GM21786 (cell line): ENCODE measurements around the gene RIC8A.
"Not testable (repeated sequence)": the region's sequence is repeated elsewhere in the genome, so short reads cannot be mapped to it uniquely, and the experiment has no call there.

Experiments
- ATAC-seq: cut with Tn5 transposase; IDR thresholded peaks from one replicate; pipeline ENCODE4 v1.9.1; 2021; ENCODE audit not compliant: unreplicated experiment

RIC8A gene

DNA sequence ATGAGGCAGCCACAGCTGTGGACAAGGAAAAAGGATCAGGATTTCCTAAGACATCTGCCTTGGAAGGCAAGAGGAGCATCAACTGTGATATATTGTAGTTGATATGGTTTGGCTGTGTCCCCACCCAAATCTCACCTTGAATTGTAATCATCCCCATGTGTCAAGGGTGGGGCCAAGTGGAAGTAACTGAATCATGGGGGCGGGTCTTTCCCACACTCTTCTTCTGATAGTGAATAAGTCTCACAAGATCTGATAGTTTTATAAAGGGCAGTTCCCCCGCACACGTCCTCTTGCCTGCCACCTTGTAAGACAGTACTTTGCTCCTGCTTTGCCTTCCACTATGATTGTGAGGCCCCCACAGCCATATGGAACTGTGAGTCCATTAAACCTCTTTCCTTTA, 10.2 kb downstream of the RIC8A start:
- no peak for ATAC-seq

DNA sequence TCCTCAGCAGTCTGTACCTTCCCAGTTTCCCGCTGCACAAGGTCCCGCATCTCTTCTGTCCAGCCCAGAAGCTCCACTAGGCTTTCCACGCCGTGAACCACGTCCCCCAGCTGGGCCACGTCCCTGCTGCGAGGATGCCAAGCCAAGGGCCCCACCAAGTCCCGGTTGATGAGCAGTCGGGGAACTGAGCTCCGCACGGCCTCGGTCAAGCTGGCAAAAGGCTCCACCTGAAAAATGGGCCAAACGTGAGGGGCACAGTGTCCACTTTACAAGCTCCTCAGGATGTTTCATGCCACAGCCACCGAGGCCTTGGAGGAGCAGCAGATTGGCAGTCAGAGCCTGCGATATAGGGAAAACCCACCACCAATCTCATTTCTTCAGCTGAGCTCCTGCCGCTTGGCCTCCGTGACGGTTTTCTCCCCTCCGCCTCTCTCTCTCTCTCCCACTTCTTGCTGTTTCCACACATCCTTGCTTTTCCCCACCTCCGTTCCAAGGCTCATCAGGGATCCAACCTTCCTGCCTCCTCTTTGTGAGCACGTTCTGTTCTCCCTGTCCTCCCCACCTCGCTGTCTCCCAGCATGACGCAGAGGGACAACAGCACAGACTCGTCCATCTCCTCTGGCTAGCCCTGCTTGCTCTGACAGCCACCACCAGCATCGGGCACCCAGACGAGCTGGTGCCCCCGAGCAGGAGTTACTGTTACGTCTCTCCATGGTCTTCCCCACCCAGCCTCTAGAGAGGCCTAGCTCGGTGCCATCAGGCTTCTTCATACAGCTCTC, 11.5 kb downstream of the RIC8A start:
- ATAC-seq, result no peak

DNA sequence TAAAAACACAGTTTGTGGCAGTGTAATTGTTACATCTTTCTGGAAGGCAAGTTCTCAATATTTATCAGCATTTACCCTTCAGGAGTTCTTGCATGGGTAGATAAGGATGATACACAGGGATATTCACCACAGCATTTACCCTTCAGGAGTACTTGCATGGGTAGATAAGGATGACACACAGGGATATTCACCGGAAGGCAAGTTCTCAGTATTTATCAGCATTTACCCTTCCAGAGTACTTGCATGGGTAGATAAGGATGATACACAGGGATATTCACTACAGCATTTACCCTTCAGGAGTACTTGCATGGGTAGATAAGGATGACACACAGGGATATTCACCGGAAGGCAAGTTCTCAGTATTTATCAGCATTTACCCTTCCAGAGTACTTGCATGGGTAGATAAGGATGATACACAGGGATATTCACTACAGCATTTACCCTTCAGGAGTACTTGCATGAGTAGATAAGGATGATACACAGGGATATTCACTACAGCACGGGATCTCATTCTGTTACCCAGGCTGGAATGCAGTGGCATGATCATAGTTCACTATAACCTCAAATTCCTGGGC, 13.2 kb downstream of the RIC8A start:
- not testable (repeated sequence) for ATAC-seq

DNA sequence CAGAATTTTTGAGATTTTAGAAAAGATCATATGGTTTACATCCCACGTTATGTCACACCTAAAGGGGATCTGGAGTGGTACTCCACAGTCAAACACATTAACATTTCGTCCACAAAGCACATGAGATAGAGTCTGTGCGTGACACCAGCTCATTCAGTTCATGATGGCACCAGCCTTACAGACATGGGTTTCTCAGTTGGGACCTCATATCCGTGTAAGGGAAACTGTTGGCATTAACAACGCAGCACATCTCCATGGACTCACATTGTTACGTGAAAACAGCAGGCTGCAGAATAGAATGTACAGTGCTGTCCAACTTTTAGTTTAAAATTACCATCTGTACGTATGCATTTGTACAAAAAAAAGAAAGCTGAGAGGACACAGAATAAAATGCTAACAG, 14.0 kb downstream of the RIC8A start:
- no peak for ATAC-seq

DNA sequence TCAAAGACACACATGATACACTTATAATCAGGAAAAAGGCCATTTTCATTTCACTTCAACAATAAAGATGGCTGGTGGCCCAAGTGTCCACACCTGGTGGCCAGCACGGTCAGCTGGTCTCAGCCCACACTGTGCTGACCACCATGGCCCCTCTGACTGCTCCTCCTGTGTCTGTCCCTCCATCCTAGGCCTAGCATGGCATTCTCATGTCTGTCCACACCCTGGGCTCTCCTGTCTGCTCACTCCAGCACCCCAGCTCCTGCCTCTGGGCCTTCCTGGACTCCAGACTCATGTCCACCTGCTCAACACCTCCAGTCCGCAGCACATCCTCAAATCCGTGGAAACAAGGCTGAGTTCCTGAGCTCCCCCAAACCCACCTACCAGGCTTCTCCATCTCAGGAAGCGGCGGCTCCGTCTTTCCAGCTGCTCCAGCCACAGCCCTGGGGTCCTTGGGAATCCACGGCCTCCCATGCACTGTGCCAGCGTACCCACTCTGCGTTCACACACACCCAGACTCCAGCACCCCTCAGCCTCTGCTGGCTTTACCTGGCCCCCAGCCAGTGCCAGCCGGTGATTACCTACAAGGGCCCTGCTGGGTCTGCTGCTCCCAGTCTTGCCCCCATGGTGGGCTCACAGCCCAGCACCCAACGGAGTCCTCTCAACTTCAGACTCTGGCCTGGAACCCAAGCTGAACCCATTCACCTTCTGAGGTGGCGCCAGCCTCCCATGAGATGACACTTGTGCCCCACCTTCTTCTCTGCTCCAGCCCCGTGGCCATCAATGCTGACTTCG, 14.7 kb downstream of the RIC8A start:
- ATAC-seq, result no peak

DNA sequence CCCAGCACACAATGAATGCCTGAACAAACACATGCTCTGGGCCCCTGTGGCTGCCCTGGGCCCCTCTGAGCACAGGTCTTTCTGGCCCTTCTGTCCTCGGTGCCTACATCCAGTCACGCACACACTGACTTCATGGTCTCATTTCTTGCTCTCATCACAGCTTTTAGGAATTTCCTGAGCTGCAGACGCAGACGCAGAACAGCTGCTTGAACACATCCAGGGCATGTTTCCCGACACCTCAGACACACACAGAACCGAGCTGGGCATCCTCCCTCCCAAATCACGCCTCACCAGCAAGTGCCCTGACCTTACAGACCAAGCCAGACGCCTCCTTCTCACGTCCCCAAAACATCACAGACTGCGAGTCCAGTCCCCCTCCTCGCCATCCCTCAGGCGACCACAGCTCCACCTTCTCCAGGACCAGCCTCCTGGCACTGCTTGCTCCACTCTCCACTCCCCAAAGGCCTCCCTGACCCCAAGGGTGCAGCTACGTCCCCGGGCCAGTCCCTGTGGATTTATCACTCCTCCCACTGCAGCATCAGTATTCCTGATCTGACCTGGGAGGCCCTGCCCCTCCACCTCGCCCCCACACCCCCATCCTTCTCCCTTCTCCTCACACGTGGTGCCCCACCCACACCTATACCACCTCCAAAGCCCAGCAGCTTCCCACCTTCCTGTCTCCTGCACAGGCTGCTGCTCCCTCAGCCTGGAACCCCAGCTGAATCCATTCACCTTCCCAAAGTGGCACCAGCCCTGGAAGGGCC, 15.7 kb downstream of the RIC8A start:
- ATAC-seq, result no peak

DNA sequence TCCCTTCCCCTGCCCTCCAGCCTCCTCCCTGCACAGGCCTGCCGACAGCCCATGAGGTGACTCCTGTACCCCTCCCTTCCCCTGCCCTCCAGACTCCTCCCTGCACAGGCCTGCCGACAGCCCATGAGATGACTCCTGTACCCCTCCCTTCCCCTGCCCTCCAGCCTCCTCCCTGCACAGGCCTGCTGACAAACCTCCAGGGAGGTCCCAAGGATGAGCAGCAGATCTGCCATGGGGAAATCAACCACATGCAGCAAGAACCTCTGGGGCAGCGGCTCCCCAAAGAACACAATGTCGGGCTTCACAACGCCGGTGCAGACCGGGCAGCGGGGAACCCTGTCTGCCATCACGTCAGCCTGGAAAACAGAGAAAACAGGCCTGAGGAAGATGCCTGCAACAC, 16.4 kb downstream of the RIC8A start:
- no peak for ATAC-seq

DNA sequence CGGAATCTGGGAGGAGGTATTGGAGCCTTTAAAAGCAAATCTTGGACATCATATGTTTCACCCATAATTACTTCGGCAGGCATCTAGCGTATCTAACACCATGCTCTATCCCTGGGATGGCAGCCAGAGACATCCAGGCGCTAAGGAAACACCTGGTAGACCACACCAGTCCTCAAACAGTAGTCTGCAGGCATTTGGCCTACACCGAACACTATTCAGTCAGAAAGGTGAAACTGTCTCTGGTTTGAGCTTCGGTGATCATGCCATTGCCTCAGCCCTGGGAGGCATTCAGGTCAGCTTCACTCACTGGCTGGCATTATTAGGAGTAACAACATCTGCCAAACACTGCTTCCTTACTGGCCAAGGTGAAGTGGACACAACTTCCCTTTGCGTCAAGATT, 16.9 kb downstream of the RIC8A start:
- ATAC-seq, result no peak

DNA sequence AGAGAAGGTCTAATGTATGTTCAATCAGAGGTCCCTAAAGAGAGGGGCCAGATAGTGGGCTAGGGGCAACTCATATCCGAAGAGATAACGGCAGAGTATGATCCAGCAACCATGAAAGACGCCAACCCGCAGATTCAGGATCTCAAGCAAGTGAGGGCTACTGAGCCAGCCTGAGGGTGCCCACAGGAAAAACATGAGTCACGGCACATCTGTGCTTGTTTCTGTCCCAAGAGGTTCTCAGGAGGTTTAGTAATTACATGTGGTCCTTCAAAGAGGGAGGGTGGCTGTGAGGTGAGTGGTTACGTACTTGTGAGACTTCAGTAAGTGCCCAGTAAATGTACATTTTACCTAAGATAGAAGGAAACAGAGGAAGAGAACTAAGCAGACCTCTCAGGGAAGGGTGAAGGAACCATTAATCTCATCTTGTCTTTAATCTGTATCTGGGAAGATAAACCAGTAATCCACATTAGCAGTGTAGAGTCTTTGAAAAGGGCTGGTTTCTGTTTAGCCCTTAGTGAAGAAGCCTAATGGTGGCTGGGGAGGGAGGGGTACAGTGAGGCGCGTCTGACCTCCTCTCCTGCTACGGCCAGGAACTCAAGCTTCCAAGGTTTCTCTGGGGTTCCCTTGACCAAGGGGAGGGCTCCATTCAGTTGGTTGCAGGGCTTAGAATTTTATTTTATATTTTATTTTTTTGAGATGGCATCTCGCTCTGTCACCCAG, 18.4 kb downstream of the RIC8A start:
- ATAC-seq, result no peak

DNA sequence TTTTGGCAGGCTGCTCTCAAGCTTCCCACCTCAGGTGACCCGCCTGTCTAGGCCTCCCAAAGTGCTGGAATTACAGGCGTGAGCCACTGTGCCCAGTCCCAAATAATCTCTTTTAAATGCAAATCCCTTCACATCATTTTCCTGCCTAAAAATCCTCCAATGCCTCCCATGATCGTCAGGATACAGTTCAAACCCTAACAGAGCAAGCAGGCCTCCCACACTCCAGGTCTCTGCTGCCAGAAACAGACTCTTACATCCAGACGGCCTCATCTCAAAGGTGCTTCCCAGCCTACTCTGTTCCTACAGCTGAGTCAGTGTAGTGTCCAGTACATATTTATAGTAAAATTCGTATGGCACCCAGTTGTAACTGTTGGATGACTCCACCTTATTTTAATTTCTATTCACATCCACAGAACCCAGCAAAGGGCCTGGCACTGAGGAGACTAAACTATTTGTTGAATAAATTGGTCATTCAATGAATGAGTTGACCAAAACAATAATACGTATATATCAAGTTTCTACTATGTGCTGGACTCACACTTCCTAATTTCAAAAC, 20.4 kb downstream of the RIC8A start:
- ATAC-seq, result no peak

DNA sequence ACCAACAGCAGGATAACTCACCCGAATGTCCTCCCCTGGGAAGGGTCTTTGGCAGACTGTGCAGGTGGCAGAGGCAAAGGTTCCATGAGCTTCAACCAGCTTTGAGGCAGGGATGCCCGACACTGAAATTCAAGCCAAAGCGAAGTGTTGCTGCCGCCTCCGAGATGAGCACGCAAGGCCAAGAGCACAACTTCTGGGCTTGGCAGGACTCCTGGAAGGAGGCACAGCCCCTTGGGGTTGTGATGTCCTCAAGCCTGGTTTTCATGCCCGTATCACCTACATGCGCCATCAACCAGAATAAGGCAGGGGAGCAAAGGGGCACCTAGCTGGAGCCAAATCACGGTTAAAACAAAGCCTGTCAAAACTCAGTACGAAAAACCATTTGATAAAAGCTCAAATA, 22.9 kb downstream of the RIC8A start:
- ATAC-seq, result no peak

DNA sequence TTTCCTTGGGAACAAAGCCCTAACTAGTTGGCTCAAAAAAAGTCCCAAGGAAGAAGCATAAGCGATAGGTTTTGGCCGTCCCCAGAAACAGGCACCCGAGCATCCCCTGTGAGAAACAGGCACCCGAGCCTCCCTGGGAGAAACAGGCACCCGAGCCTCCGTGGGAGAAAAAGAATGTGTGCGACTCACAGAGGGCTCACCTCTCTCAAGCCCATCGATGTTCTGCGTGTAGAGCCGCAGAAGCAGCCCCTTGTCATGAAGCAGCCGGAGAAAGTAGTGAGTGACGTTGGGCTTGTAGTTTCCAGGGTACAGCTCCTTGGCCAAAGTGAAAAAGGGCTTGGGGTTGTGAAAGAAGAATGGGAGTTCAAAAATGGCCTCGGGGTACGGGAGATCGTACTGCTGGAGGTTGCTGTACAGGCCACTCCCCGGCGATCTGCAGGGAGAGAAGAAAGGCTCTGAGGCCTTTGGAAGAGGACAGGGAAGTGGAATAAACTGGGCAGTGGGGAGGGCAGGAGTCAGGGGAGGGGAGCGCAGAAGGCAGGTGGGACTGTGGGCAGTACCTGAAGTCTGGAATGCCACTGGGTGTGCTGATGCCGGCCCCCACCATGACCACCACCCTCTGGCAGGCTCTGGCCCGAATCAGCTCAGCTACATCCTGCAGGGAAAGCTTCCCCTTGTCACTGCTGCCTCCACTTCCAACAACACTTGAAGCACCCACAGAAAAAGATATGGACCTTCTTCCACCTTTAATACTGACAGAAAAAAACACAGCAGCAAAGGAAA, 25.5 kb downstream of the RIC8A start:
- ATAC-seq, result no peak

DNA sequence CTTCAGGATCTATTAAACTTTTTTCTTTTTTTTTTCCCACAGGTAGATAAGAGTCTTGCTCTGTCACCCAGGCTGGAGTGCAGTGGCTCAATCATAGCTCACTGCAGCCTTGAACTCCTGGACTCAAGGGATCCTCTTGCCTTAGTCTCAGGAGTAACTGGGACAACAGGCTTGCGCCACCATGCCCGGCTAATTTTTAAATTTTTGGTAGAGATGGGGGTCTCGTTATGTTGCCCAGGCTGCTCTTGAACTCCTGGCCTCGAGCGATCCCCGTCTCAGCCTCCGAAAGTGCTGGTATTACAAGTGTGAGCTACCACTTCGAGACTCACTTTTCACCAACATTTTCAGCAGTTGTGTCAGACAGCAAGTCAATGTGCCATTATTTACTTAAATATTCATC, 27.7 kb downstream of the RIC8A start:
- ATAC-seq, result no peak

DNA sequence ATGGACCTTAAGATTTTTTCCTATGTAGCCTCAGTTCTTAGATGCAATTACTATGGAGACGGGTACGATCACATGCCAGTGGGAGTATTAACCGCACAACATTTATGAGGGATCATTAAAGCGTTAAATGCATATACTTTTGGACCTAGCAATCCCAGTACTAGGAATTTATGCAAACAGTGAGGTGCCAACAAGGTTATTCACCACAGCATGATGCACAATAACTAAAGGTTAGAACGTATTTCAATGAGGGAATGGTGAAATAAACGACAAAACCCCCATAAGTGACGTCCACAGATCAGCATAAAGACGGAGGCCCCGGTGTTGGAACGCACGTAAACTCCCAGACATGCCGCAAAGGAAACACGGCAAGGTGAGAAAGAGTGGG, 28.1 kb downstream of the RIC8A start:
- ATAC-seq, result no peak

DNA sequence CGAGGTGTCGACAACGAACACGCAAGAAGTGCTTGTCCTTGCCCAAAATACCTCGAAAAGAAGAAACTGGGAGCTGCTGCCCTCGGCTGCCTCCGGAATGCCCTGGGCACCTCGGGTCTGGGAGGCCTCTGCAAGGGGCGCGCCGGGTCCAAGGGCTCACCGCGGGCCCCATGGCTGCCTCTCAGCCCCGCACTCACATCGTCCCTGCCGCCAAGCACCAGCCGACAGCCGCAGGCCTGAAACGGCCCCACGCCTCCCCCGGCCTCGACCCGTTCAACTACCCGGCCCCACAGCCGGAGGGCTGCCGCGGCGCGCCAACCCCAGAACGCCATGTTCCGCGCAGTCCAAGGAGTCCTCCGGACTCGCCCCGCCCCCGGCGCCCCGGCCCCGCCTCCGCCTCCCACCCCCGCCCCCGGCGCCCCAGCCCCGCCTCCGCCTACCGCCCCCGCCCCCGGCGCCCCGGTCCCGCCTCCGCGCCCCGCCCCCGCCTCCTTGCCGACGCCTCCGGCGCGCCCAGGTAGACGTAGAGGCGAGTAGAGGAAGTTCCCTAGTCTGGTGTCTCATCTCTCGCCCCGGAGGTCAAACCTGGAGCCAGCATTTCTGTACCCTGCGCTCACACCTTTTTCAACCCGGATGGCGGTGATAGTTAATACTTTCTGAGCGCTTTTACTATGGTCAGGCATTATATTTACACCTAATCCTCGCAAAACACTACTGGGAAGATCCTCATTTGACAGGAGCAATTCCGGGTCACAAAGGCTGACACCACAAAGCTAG, 28.7 kb downstream of the RIC8A start, which contains the start of gene SIRT3:
TSS of gene SIRT3 (minus strand) at position 346 of the 777 bp plus-strand sequence. CDS start at position 332, 14 bp downstream.
- ATAC-seq, result peak; percentile 84

DNA sequence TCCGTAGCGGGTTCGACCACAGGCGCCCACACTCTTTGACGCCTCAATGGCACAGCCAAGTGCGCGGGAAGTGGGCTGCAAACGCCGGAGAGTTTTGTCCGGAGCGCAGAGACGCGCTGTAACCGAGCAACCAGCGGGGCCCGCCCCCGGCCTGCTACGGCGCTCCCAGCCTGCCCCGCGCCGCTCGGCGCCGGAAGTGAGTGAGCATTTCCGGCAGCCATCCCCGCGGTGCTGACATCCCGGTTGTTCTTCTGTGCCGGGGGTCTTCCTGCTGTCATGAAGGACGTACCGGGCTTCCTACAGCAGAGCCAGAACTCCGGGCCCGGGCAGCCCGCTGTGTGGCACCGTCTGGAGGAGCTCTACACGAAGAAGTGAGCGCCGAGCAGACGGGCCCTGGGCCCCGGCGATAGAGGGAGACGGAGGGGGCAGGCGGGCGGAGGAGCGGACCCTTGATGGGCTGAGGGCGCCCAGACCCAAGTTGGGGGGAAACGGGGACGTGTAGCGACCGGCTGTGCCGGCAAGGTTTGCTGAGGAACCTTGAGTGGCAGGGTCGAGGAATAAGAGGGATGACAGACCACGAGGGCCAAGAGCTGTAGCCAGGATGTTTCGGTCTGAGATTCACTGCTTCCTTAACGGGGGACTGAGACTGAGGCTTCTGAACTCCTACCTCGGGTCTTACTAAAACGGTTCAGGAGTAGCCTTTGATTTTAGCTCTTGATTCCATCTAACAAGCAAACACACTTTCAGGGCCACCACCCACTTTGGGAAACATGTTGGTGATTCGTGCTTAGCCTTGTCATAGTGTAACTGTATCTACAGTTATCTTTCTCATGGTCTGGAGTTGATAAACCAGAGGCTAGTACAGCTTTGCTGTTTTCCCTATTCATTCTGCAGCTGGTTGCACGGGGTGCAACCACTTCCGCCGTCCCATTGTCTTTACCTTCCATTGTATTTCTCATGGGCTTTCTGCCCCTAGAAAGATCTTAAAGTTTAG, 29.6 kb downstream of the RIC8A start, which contains the start of gene PSMD13:
TSS of gene PSMD13 (plus strand) at position 203 of the 994 bp plus-strand sequence. CDS start at position 277, 74 bp downstream.
- peak; percentile 72 for ATAC-seq

DNA sequence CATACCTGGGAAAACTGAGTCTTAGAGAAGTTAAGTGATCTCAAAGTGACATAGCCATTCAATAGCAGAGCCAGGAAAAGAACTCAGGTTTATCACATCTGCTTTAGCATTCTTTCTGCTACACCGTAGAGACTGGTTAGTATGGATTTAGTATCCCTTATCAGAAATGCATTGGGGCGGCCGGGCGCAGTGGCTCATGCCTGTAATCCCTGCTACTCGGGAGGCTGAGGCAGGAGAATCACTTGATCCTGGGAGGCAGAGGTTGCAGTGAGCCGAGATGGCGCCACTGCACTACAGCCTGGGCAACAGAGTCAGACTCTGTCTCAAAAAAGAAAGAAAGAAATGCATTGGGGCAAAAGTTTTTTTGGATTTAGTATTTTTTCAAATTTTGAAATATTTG, 30.8 kb downstream of the RIC8A start:
- not testable (repeated sequence) for ATAC-seq
